ENCODE data around the gene NELL2.

GRCh38 chr12:44510510-44510909, 365.6 kb downstream of the NELL2 start:
- TF ChIP-seq CTCF (conservative IDR thresholded peaks at IDR 0.05; ENCODE audit: low read depth, low read length) (peak; percentile 48), EZH2 (IDR thresholded peaks at IDR 0.05; ENCODE audit: borderline replicate concordance, low read depth, low read length, poor library complexity, severe bottlenecking) (no peak)

Measured in A673 (cell line).